Kidney tubule cell (primary cell): Measurements from ENCODE around the gene CGA.
"Not testable (repeated sequence)": the region's sequence is repeated elsewhere in the genome, so short reads cannot be mapped to it uniquely, and the experiment has no call there.

ENCODE experiments used
- DNase-seq: peaks from one replicate; pipeline ENCODE4 v3.0.0-alpha.2; 2018; ENCODE audit warnings: low spot score

CGA gene

DNA sequence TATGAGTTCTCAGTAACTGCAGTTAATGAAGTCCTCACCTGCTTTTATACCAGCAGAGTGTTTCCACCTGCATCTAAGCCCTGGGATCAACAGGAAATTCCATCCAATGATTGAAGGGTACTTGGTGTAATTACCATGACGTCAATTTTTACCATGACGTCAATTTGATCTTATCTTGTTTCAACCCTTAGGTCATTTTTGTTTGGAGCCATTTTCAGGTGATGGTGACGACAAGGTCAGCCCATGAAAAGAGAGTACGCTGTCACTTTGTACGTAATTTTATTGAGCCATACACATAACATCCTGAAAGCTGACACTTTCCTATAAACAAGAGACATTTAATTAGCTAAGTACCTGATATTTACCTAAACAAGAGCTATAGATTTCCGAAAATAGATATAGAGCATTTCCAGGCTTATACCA lies at the start of gene CGA:
Gene CGA (minus strand): TSS at position 20 of the 423 bp plus-strand sequence. CDS start 6,906 bp downstream, outside the sequence.
- DNase-seq, result no peak

DNA sequence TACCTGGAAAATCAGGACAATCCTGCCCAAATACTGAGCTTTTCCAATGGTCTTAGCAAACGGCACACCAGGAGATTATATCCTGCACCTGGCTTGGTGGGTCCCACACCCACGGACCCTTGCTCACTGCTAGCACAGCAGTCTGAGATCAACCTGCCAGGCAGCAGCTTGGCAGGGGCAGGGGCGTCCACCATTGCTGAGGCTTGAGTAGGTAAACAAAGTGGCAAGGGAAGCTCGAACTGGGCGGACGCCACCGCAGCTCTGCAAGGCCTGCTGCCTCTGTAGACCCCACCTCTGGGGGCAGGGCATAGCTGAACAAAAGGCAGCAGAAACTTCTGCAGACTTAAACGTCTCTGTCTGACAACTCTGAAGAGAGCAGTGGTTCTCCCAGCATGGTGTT lies 45.0 kb upstream of the CGA start:
- not testable (repeated sequence) for DNase-seq

DNA sequence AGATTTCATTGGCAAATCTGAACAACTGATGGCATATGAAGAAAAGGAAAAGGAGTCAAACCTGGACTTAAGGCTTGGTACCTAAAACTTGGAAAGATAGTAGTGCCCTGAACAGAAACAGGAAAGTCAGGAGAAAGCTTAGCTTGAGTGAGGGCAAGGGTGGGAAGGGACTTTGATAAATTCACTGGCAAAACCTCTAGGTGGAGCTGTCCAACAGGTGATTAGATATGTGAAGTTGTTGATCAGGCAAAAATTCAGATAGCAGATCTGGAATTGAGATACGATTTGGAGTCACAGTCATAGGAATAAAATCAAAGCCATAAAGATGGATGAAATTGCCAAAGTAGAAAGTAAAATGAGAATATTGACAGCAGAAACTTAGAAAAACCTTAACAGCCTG lies 44.3 kb upstream of the CGA start:
- peak; percentile 55 for DNase-seq

DNA sequence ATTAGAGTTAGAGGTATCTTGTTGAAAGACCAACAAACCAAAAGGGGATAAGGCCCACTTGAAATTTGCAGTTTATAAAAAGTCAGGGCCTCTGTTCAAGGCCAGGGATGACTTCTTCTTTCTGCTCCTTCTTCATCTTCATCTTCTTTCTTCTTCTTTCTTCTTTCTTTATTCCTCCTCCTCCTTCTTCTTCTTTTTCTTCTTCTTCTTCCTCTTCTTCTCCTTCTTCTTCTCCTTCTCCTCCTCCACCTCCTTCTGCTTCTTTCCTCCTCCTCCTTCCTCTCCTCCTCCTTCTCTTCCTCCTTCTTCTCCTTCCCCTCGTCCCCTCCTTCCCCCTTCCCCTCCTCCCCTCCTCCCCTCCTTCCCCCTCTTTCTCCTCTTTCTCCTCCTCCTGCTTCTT lies 42.1 kb upstream of the CGA start:
- DNase-seq, result no peak

DNA sequence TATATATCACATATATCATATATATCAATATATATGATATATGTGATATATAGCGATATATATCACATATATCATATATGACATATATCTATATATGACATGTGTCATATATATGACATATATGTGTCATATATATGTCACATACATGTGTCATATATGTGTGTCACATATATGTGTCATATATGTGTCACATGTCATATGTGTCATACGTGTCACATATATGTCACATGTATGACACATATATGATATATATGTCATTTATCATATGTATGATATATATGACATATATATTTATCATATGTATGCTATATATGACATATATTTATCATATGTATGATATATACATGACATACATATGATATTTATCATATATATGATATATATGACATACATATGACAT lies 32.8 kb upstream of the CGA start:
- DNase-seq, result no peak

DNA sequence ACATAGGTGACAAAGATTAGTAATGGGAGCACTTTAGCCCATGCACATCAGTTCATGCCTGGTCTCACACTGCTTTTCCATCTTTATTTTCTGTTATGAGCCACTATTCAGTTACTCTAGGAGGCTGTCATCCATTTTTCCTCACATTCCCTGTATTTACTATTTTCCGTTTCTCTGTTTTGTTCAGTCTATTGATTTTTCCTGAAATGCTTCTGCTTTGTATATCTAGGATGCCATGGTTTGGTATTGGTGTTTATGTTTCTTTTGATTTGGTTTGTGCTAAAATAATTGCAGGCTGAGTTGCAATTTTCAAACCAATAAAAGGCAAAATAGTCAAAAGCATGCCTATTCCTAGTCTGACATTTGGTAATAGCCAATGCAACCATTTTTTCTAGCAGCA lies 31.6 kb upstream of the CGA start:
- no peak for DNase-seq

DNA sequence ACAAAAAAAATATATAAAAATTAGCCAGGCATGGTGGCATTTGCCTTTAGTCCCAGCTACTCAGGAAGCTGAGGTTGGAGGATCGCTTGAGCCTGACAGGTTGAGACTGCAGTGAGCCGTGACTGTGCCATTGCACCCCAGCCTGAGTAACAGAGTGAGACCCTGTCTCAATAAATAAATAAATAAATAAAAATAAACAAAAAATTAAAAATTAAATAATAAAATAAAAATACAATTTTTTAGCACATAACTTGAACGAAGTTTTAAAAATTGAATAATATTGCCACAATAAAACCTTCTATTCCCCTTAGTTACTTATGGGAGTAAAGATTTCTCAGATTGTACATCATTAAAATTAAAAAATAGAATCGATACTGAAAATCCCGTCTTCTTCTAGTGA lies 29.2 kb upstream of the CGA start:
- no peak for DNase-seq

DNA sequence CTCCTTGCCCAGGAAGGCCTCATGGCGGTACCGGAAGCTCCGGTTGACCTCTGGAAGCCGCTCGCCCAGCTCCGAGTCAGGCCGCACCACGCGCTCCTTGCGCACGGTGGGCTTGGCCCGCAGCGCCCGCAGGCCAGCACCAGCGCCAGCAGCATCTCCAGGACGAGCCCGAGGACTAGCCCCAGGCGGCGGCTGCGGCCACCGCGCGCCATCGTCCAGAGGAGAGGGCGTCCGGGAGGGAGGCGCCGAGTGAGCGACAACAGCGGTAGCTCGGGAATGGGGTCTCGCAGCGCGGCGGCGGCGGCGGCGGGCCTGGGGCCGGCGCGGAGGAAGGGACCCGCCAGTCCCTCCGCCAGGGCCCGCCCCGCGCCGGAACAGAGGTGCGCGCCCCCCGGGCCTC lies 27.6 kb upstream of the CGA start:
- no peak for DNase-seq

DNA sequence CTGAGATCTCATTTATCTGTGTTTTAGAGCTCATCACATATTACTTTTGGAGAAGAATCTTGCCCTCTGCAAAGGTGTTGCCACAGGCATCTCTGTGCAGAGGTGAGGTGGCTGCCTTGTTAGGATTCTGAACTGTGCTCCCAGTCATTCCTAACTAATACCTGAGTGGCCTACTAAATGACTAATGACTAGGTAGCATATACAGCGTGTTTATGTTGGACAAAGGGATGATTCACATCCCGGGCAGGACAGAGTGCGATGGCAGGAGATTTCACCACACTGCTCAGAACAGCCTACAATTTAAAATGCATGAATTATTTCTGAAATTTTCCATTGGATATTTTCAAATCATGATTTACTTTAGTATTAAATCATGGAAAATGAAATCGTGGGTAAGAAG lies 23.1 kb upstream of the CGA start:
- peak; percentile 51 for DNase-seq

DNA sequence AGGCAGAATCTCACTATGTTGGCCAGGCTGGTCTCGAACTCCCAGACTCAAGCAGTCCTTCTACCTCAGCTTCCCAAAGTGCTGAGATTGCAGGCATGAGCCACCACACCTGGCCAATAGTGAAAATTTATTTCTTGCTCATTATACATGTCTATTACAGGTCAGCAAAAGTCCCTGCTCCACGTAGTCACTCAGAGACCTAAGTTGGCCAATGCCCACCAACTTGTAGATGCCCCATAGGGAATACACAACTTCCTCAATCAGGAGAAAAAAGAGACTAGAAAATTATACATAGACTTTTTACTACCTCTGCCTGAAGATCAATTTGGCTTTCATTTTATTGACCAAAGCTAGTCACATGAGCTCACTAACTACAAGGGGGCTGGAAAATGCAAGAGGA lies 22.0 kb upstream of the CGA start:
- no peak for DNase-seq

DNA sequence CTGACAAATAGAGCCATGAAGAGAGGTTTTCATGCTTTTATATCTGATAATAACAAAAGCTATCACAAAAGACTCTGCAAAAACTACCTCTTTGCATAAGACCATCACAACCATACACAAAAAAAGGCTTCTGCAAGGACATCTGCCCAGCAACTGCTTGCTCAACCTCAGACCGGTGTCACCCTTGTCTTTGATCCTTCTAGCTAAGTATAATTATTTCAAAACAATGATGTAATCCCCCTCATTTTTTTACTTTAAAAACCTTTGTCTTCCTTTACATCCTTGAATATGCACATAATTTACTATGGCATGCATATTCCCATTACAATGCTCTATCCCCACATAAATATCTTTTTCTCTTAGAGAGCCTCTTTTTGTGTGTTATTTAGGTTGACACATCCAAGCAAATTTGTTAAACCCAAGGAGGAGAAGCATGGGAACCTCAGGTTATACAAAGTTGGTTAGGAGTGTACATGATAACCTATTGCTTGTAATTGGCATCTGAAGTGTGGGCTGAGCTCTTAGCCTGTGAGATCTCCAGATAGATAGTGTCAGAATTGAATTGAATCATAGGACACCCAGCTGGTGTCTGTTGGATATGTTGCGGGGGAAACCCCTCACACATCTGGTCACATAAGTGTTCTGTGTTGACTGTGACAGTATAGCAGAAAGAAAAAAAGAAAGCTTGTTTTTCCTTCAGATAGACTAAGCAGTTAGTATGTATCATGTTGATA lies 20.7 kb upstream of the CGA start:
- DNase-seq, result no peak

DNA sequence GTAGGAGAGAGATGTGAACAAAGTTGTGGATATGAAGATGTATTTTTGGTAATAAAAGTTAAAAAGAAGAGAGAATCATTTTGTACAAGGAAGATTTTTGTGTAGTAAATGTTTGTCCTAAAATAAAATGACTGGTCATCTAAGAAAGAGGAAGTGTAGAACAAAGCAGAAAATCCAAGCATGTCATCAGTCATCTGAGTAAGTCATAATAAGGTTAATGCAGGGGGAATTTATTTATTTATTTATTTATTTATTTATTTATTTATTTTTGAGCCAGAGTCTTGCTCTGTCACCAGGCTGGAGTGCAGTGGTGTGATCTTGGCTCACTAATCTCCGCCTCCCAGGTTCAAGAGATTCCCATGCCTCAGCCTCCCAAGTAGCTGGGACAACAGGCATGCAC lies 15.7 kb upstream of the CGA start:
- DNase-seq, result no peak

DNA sequence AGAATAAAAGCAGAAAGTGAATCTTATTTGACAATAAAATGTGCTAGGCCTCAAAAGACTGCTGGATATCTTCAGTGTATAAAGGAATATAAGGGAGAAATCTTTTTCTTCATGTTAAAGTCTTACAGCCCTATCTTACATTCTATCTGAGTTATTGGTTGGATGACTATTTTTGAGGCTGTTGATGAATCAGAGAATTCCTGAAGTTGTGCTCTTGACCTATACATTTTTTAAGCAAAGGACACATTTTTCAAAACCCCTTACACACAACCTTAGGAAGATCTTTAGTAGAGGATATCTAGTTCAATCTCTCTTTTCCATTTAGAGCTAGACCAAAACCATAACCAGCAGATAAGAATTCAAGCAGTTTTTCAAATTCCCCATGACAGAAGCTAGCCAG lies 10.9 kb upstream of the CGA start:
- no peak for DNase-seq

DNA sequence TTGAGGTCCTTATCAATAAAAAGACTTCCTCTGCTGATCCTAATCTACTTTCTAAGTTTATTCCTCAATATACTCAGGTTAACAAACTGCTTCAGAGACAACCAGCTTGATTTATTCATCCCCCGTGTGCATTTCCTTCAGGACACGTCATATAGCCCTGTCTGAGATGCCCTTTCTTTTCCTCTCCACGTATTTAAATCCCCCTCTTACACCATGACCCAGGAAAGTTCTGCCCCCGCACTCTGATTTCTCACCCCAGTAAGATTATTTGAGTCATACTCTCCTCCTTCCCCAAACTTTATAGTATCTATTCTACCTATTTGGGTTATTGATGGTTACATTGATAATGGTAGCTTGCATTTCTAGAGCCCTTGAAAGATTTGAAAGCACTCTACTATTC lies 9.8 kb upstream of the CGA start:
- DNase-seq, result no peak

DNA sequence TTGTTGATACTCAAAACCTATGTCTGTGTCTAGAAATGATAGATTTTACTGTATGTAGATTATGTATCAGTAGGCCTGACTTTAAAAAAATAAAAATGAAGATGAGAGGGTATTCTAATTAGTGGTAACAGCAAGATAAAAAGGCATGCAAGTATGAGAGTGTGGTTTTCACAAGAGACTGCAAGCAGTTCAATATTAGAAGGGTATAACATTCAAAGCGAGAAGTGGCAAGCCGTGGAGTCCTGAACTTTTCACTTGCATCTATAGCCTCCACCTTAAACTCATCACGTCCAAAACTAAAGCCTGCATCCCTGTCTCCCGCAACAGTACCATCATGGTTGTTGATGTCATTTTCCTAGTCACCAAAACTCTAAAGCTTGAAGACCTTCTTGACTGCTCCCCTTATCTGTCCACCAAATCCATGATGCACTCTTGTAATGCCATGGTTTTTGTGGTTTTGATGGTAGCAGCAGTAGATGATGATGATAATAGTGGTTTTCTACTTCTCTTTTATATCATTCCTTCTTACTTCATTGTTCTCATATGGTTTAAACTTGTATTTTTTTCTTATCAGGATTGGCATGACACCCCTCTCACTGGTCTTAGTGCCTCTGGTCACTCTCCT lies 9.2 kb upstream of the CGA start:
- no peak for DNase-seq

DNA sequence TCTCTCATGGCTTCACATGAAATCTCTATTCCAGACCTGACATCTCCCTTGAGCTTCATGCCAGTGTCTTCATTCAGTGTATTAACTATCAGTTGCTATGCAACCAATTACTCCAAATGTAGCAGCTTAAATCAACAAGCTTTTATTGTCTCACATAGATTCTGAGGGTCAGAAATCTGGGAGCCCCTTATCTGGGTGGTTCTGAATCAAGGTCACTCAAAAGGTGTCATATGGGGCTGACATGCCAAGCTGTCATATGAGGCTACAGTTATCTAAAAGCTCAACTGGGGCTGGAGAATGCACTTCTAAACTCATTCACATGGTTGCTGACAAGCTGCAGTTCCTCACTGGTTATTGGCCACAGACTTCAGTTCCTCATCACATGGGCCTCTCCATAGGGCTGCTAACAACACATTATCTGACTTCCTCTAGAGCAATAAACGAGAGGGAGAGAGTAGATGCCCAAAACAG lies 7.3 kb upstream of the CGA start:
- no peak for DNase-seq

DNA sequence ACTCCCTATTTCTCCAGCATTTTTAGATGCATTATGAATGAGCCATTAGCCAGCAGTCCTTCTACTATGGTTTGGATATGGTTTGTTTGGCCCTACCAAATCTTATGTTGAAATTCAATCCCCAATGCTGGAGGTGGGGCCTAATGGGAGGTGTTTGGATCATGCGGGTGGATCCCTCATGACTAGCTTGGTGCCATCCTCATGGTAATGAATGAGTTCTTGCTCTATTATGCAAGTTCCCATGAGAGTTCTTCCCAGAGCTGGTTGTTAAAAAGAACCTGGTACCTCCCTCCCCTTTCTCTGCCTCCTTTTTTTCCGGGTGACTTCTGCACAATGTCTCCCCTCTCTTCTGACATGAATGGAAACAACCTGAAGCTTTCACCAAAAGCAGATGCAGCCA lies 6.2 kb upstream of the CGA start:
- no peak for DNase-seq

DNA sequence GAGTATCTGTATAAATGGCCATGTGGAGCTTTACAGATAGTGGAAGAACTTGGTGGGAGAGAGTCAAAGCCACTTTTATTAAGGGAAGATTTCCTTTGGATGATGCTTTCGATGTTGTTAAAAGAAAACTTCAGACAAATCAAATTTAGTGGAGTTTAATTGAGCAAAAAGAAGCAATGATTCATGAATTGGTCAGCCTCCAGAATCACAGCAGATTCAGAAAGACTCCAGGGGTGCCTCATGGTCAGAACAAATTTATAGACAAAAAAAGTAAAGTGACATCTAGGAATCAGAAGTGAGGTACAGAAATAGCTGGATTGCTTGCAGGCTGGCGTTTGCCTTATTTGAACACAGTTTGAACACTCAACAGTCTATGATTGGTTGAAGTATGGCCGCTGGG lies 5.3 kb upstream of the CGA start:
- no peak for DNase-seq

DNA sequence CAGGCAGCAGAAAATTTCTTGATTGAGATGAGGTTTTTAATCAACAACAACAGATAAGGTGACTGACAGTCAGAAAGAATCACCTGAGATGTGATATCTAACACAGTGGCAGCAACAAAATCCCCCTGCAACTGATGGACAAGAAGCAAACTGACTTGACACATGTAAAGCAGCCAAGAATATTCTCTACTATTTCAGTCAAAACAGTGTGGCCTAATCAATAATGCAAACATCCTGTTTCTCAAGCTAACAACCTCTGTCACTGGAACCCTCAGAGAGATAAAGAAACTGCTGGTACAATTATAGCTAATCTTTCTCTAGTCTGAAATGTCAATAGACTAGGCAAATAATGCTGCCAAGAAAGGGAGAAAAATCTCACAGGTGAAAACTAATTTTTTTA lies 4.6 kb upstream of the CGA start:
- no peak for DNase-seq

DNA sequence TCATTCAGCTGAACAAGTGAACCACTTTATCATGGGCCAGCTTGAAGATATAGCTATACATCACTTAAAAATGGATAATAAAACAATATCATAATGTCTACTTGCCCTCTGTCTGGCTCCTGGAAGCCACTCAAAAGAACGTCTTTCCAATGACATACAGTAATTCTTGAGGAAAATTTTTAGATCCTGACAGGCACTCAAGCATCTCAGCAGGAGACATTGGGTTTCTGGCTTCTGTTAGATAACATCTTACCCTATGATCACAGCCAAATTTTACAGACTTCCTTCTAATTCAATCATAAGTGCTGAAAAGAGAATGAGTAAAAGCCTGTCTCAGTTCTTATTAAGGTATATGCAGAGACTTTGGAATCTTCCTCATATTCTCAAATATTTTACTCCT lies 330 bp downstream of the CGA start:
- DNase-seq, result no peak

DNA sequence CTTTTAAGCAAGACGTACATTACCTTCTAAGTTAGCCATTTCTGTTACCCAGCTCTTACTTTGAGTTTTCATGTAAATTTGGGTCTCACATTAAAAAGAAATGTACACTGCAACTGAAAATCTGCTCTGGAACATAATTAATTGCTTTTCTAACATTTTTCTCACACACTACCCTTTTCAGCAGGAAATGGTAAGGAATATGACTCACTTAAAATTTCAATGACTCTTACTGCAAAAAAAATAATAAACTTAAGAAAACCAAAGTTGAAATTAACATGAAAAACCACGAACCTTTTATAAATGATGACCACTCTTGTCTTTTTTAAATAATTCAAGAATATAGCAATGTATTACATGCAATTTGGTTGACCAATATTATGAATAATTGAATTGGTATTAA lies 1.3 kb downstream of the CGA start:
- no peak for DNase-seq

DNA sequence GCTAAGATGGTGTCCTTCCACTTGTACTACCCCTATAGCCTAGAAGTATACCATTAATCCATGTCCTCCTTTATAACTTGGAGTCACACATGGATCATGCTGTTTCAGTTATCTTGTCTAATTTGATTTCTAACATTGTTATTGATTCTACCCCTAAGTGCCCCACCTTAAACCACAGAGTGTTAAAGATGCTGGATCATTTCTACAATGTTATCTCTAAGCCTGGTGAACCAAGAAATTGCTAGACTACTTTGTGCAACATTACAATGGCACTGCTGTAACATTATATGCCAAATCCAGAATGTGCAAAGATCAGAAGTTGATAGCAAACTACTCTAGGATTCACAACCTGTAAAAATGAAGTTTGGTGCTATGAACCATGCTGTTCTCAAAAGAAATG lies 1.7 kb downstream of the CGA start:
- DNase-seq, result no peak

DNA sequence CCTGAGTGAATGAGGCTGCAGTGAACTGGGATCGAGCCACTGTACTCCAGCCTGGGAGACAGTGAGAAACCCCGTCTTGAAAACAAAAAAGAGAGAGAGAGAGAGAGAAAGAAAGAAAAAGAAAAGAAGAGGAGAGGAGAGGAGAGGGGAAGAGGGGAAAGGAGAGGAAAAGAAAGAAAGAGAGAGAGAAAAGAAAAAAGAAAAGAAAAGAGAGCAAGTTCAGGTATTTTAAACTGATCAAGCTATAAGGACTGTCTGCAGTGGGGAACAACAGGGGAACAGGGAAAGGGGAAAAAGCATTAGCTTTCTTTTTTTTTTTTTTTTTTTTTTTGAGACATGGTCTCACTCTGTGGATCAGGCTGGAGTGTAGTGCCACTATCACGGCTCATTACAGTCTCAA lies 2.5 kb downstream of the CGA start:
- DNase-seq, result no peak

DNA sequence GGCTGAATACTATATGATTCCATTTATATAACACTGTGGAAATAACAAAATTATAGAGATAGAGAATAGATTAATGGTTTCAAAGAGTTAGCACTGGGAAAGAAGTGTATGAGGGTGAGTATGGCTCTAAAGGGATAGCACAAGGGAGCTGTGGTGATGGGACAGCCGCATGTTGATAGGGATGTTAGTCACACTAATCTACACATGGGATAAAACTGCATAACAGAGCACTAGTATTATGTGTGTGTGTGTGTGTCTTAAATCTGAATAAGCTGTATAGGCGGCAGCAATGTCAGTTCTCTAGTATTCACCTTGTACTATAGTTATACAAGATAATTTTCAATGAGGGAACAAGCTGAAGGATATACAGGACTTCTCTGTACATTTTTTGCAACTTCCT lies 5.8 kb downstream of the CGA start:
- no peak for DNase-seq
